PC-9 (cell line): ENCODE results near the gene FIZ1. TPM values are rescaled to one million over a fixed set of nuclear protein-coding genes. Genes with fewer than 3 reads are reported as not detected.

Source experiments
- BruUV-seq: library from RNA; stranded (reverse); fragments of 400-500 nt; replicated peaks from 2 replicates; lab custom pipeline; 2021; lab: Mats Ljungman, UMichigan
- CTCF ChIA-PET: fragments of 300-600 bp; sonication (Branson Sonifier 250); formaldehyde crosslinking; loops from one replicate; lab custom pipeline; 2022; ENCODE audit warnings: antibody characterized with exemption; lab: Charles Lee
- POLR2A ChIA-PET: fragments of 300-600 bp; sonication (Branson Sonifier 250); formaldehyde crosslinking; loops from one replicate; lab custom pipeline; 2022; ENCODE audit warnings: antibody characterized with exemption; ENCODE audit not compliant: unreplicated experiment; lab: Charles Lee
- DNase-seq, 2 experiments: peaks; one replicate each; pipeline versions ENCODE4 v3.0.0 to v3.0.0-alpha.2; 2015 to 2022; ENCODE audit warnings: mixed read lengths in 1 of 2
- H2AFZ ChIP-seq: fragments of 200-600 bp; sonication (generic); 2 replicates; pipeline ENCODE4 v1.8.1; 2017; ENCODE audit warnings: antibody characterized with exemption
- H3F3A ChIP-seq: fragments of 200-600 bp; sonication (generic); 2 replicates; pipeline ENCODE4 v1.8.1; 2017; ENCODE audit warnings: antibody characterized with exemption, mild to moderate bottlenecking, low read depth; ENCODE audit not compliant: insufficient read depth
- H3K27ac ChIP-seq: fragments of 200-600 bp; sonication (generic); 2 replicates; pipeline ENCODE4 v1.6.1; 2016; ENCODE audit warnings: mixed run types
- H3K27me3 ChIP-seq: fragments of 200-600 bp; sonication (generic); 2 replicates; pipeline ENCODE4 v1.6.1; 2016; ENCODE audit warnings: low read depth, mixed run types; ENCODE audit not compliant: insufficient read depth
- H3K36me3 ChIP-seq: fragments of 200-600 bp; sonication (generic); 2 replicates; pipeline ENCODE4 v1.6.1; 2016; ENCODE audit warnings: low read depth, mixed run types
- H3K4me1 ChIP-seq: fragments of 200-600 bp; sonication (generic); replicated peaks from 2 replicates; pipeline ENCODE4 v1.6.1; 2016; ENCODE audit warnings: mixed run types; ENCODE audit not compliant: insufficient read depth
- H3K4me2 ChIP-seq: fragments of 200-600 bp; sonication (generic); 2 replicates; pipeline ENCODE4 v1.6.1; 2017; ENCODE audit warnings: mixed run types
- H3K4me3 ChIP-seq: fragments of 200-600 bp; sonication (generic); 2 replicates; pipeline ENCODE4 v1.6.1; 2016; ENCODE audit warnings: mixed run types
- H3K79me2 ChIP-seq: fragments of 200-600 bp; sonication (generic); 2 replicates; pipeline ENCODE4 v1.6.1; 2017; ENCODE audit warnings: low read depth, mixed run types
- H3K9me2 ChIP-seq: fragments of 200-600 bp; sonication (generic); 2 replicates; pipeline ENCODE4 v1.8.1; 2017; ENCODE audit warnings: mild to moderate bottlenecking; ENCODE audit not compliant: insufficient read depth
- H3K9me3 ChIP-seq: fragments of 200-600 bp; sonication (generic); 2 replicates; pipeline ENCODE4 v1.8.1; 2016; ENCODE audit warnings: low read depth; ENCODE audit not compliant: insufficient read depth
- H4K20me1 ChIP-seq: fragments of 200-600 bp; sonication (generic); 2 replicates; pipeline ENCODE4 v1.8.1; 2017; ENCODE audit not compliant: insufficient read depth
- CTCF ChIP-seq: fragments of 200-600 bp; sonication (generic); conservative IDR thresholded peaks from 2 replicates; pipeline ENCODE4 v1.6.1; 2017; ENCODE audit warnings: mixed run types, antibody characterized with exemption, mild to moderate bottlenecking, moderate library complexity
- EZH2 ChIP-seq: fragments of 200-600 bp; sonication (generic); IDR thresholded peaks from 2 replicates; pipeline ENCODE4 v1.8.0; 2017; ENCODE audit warnings: antibody characterized with exemption, low read depth
- intact Hi-C: fragments of 100-400 bp; cut with micrococcal nuclease; formaldehyde crosslinking; loops from one replicate; pipeline ENCODE4 v1.10.0; 2022; ENCODE audit not compliant: unreplicated experiment
- total RNA-seq: library from RNA; stranded (reverse); gene quantifications from 2 replicates; pipeline ENCODE4 v1.2.3, GENCODE V29; 2021

FIZ1 gene
- total RNA-seq, 1 experiment from 2014 or later = 25.4 TPM

DNA sequence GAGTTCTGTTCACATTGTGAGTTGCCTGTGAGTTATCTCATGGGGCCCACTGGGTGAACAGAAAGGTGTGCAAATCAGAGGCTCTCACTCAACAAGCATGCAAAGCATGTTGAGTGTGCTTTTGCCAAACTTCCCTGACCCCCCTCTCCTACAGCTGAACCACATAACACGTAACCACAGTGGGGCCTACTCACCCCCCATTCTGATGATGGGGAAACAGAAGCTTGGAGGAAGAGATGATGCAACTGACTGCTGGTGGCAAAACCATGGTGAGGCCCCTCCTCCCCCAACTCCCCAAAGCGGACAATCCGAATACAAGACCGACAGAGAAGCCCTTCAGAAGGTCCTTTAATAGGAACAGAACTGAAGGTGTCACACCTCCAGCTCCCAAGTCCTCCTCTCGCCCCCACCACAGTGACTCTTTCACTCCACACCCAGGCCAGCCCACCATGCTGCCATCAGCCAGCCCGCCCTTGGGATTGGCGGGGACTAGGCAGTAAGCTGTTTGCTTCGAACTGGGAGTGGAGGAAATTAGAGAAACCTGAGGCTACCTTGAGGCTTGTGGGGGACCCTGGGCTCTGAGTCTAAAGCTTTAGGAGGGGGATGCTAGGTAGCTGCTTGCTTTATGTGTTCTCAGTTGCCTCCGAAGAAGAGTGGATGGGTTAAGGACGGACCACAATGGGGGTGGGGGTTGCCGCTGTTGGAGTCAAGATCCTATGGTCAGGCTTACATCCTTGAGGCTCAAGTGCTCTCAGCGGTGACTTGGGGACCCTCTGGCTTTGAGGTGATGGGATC lies 21.3 kb upstream of the FIZ1 start:
- TF ChIP-seq EZH2 (no peak), CTCF (no peak)
- ChIA-PET POLR2A (no interaction called here), CTCF (interaction anchor here (0.6 kb wide), 1 partner anchor 10 kb away, joined by 6 read pairs; no protein-coding TSS in a partner anchor)
- no peak overlapping the region for H3K4me3 ChIP-seq
- 0 out of 2 replicates have a peak, but pooled peaks cover 3% of the 10 kb centered on the region for H3K36me3 ChIP-seq
- H2AFZ ChIP-seq = no peak overlapping the region
- peaks cover 14% of the 10 kb centered on the region for H3K4me1 ChIP-seq
- H3K4me2 ChIP-seq = no peak overlapping the region
- H3K27ac ChIP-seq = no peak overlapping the region
- peaks cover 10% of the 10 kb centered on the region for H4K20me1 ChIP-seq
- peaks cover 35% of the 10 kb centered on the region for H3F3A ChIP-seq
- H3K9me2 ChIP-seq = no peaks in the 10 kb centered on the region
- H3K27me3 ChIP-seq = no peaks in the 10 kb centered on the region
- no peak for DNase-seq
- TSS peak; percentile 4 for BruUV-seq
- H3K9me3 ChIP-seq = no peaks in the 10 kb centered on the region
- no peaks in the 10 kb centered on the region for H3K79me2 ChIP-seq
- intact Hi-C loops = no loop called here

- Histone ChIP-seq H3K27me3 (no peaks in the 10 kb centered on the region), H3K4me2 (no peak overlapping the region), H3F3A (peaks cover 35% of the 10 kb centered on the region), H3K27ac (no peak overlapping the region), H3K9me2 (no peaks in the 10 kb centered on the region), H2AFZ (no peak overlapping the region), H3K36me3 (peaks cover 3% of the 10 kb centered on the region; the same call in 1 of the 2 replicates), H3K4me3 (no peak overlapping the region), H4K20me1 (peaks cover 10% of the 10 kb centered on the region), H3K4me1 (peaks cover 5% of the 10 kb centered on the region; the same call in 1 of the 2 replicates), H3K9me3 (no peaks in the 10 kb centered on the region), H3K79me2 (no peaks in the 10 kb centered on the region)
- no peak for DNase-seq
- CTCF ChIA-PET = interaction anchor here (0.7 kb wide), 1 partner anchor 116 kb away, joined by 14 read pairs; no protein-coding TSS in a partner anchor
- TF ChIP-seq CTCF = no peak
- POLR2A ChIA-PET = interaction anchor here (0.7 kb wide), 1 partner anchor 106 kb away, joined by 4 read pairs; no protein-coding TSS in a partner anchor
- intact Hi-C loops = no loop called here
- TSS peak; percentile 3 for BruUV-seq
Observed at GRCh38 chr19:55619286-55619685, 20.0 kb upstream of the FIZ1 start.

DNA sequence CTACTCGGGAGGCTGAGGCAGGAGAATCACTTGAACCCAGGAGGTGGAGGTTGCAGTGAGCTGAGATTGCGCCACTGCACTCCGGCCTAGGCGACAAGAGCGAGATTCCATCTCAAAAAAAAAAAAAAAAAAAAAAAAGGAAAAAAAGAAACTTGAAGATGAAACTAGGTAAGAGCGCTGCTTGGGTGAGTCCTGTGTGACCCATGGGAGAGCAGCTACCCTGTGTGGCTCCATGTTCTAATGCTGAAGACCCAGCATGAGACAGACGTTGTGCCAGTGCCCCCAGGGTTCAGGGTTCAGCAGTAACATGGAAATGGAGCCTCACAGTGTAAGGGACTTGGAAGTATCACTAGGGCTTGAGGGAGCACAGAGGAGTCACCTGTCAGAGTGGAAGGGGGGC lies 19.1 kb upstream of the FIZ1 start:
- no peak for DNase-seq
- BruUV-seq = no TSS peak
- TF ChIP-seq CTCF = no peak
- TF ChIP-seq EZH2 = no peak
- Histone ChIP-seq H3K36me3 (peaks cover 3% of the 10 kb centered on the region; the same call in 1 of the 2 replicates), H3K4me2 (no peak overlapping the region), H3K4me1 (no peaks in the 10 kb centered on the region), H3F3A (peaks cover 30% of the 10 kb centered on the region), H2AFZ (no peak overlapping the region), H3K27me3 (no peaks in the 10 kb centered on the region), H3K79me2 (no peaks in the 10 kb centered on the region), H3K27ac (no peak overlapping the region), H3K9me3 (no peaks in the 10 kb centered on the region), H3K9me2 (no peaks in the 10 kb centered on the region), H4K20me1 (peaks cover 5% of the 10 kb centered on the region), H3K4me3 (no peak overlapping the region)
- intact Hi-C loops = no loop called here
- POLR2A ChIA-PET = no interaction called here
- CTCF ChIA-PET = interaction anchor here (0.7 kb wide), 2 partner anchors 15 to 115 kb away, joined by 3 to 14 read pairs; no protein-coding TSS in a partner anchor
